DOHH2 (cell line): ENCODE data around the gene RAP1B.

Source experiments
- CTCF ChIP-seq: fragments of 200-600 bp; sonication (generic); IDR thresholded peaks from one replicate; pipeline ENCODE4 v1.5.1; 2014; ENCODE audit warnings: antibody characterized with exemption, mild to moderate bottlenecking, low read depth, low read length; ENCODE audit not compliant: poor library complexity, severe bottlenecking
- EZH2phosphoT487 ChIP-seq: fragments of 200-600 bp; sonication (generic); IDR thresholded peaks from 2 replicates; pipeline ENCODE4 v1.6.1; 2017; ENCODE audit warnings: borderline replicate concordance, mild to moderate bottlenecking, antibody characterized with exemption, low read length, moderate library complexity, mixed read lengths

- TF ChIP-seq EZH2phosphoT487 (no peak), CTCF (no peak)
Measured at GRCh38 chr12:68619541-68619940, 8.8 kb downstream of the RAP1B start.
